Esophagus muscularis mucosa (tissue), 4 donors: ENCODE results near the gene SSBP4. TPM values are rescaled to one million over a fixed set of nuclear protein-coding genes. Genes with fewer than 3 reads are reported as not detected.
A peak's percentile ranks its signal among the peaks of the same experiment; 100 is the strongest.

Experiments used
- DNase-seq: peaks from one replicate; pipeline ENCODE4 v3.0.0-alpha.2; 2017; ENCODE audit errors: extremely low spot score
- H3K27ac ChIP-seq, 4 donors: fragments of 200-600 bp; sonication (generic); replicated peaks in 1 of 4; 1 replicate in 3 of 4; 2 replicates in 1 of 4; pipeline ENCODE4 v1.5.1; 2016 to 2019; ENCODE audit warnings: mild to moderate bottlenecking in 1 of 4
- H3K27me3 ChIP-seq, 4 donors: fragments of 200-600 bp; sonication (generic); one replicate each; pipeline versions ENCODE4 v1.5.1 to v1.6.0; 2016 to 2019
- H3K36me3 ChIP-seq, 4 donors: fragments of 200-600 bp; sonication (generic); one replicate each; pipeline ENCODE4 v1.5.1; 2016 to 2019
- H3K4me1 ChIP-seq, 4 donors: fragments of 200-600 bp; sonication (generic); one replicate each; pipeline ENCODE4 v1.5.1; 2016 to 2019
- H3K4me3 ChIP-seq, 4 donors: fragments of 200-600 bp; sonication (generic); 1 replicate in 2 of 4; 2 replicates in 2 of 4; pipeline ENCODE4 v1.5.1; 2016 to 2019; ENCODE audit warnings: mild to moderate bottlenecking in 4 of 4, moderate library complexity in 1 of 4
- H3K9me3 ChIP-seq, 4 donors: fragments of 200-600 bp; sonication (generic); 1 replicate in 3 of 4; 2 replicates in 1 of 4; pipeline ENCODE4 v1.5.1; 2016 to 2019
- EP300 ChIP-seq: sonication (generic); formaldehyde crosslinking; IDR thresholded peaks from one replicate; pipeline ENCODE4 v1.6.1; 2017; ENCODE audit warnings: antibody characterized with exemption
- POLR2A ChIP-seq: fragments of 450-650 bp; IDR thresholded peaks from one replicate; pipeline ENCODE4 v1.6.1; 2017; ENCODE audit warnings: antibody characterized with exemption, moderate library complexity, mild to moderate bottlenecking, low read depth
- POLR2AphosphoS5 ChIP-seq, 2 donors: sonication (generic); formaldehyde crosslinking; IDR thresholded peaks; one replicate each; pipeline ENCODE4 v1.6.1; 2017; ENCODE audit warnings: antibody characterized with exemption in 2 of 2
- WGBS: methylation state at CpG from one replicate; pipeline ENCODE4 v1.1.5; 2018; 5-methylcytosine and 5-hydroxymethylcytosine counted together
- intact Hi-C: fragments of 100-400 bp; cut with DNase I; formaldehyde crosslinking; loops from one replicate; pipeline ENCODE4 v1.15.1; 2023
- total RNA-seq, 4 donors: library from RNA; depleted of rRNA; stranded (reverse); fragments of >200 nt; gene quantifications; one replicate each; pipeline versions ENCODE4 v1.1.0 to v1.2.1, GENCODE V29; 2016
- TF ChIP-seq, protein P1 (sequence below), 3 experiments: fragments of 200-600 bp in 2 of 3; fragments of 450-650 bp in 1 of 3; sonication (generic) in 2 of 3; IDR thresholded peaks; one replicate each; pipeline ENCODE4 v1.5.1; 2017 to 2019; ENCODE audit warnings: antibody characterized with exemption in 3 of 3, mild to moderate bottlenecking in 2 of 3, moderate library complexity in 1 of 3

The SSBP4 gene
- total RNA-seq, 4 donors from 2014 or later: 53.2 to 109 (median 77.8) TPM

- H3K4me3 ChIP-seq: no peak overlapping the region
- no peak for DNase-seq
- H3K9me3 ChIP-seq: no peaks in the 10 kb centered on the region
- no peaks in the 10 kb centered on the region for H3K27me3 ChIP-seq
- H3K27ac ChIP-seq: peak overlapping the region; percentile 77 to 91 (median 88)
- intact Hi-C loops: no loop called here
- H3K4me1 ChIP-seq: peaks cover 81 to 97% (median 96%) of the 10 kb centered on the region in 4 donors
- peaks cover 4 to 35% (median 19%) of the 10 kb centered on the region in 4 donors for H3K36me3 ChIP-seq
- 95% methylated on average over 5 of the region's 6 CpGs for WGBS
- TF ChIP-seq, protein P1, sequence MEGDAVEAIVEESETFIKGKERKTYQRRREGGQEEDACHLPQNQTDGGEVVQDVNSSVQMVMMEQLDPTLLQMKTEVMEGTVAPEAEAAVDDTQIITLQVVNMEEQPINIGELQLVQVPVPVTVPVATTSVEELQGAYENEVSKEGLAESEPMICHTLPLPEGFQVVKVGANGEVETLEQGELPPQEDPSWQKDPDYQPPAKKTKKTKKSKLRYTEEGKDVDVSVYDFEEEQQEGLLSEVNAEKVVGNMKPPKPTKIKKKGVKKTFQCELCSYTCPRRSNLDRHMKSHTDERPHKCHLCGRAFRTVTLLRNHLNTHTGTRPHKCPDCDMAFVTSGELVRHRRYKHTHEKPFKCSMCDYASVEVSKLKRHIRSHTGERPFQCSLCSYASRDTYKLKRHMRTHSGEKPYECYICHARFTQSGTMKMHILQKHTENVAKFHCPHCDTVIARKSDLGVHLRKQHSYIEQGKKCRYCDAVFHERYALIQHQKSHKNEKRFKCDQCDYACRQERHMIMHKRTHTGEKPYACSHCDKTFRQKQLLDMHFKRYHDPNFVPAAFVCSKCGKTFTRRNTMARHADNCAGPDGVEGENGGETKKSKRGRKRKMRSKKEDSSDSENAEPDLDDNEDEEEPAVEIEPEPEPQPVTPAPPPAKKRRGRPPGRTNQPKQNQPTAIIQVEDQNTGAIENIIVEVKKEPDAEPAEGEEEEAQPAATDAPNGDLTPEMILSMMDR (IDR thresholded peaks at IDR 0.05): no peak
- no peak for TF ChIP-seq POLR2AphosphoS5 (IDR thresholded peaks at IDR 0.05)
- TF ChIP-seq EP300: no peak
- TF ChIP-seq POLR2A: no peak
These were observed 46.8 kb downstream of the SSBP4 start for GRCh38 chr19:18465964-18466339.

DNA sequence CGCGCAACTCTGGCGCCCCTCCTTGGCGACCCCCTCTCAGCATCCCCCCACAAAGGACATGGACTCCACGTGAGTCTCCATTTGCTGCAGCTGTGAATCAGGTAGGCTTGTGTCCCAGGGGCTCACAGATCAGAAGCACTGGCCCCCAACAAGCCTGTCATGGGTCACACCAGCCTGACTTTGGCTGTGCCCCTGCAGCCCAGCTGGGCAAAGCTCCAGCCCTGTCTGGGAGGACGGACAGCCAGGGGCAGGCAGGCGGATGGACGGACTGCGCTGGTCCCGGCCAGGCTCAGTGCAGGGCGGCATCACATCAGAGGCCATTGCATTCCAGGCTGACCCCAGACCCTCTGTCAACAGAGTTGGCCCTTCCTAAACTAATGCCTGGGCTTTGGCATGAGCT lies 47.2 kb downstream of the SSBP4 start:
- 93% methylated on average over 5 of the region's 11 CpGs for WGBS
- Histone ChIP-seq H3K9me3 (no peaks in the 10 kb centered on the region), H3K36me3 (peaks cover 4 to 35% (median 18%) of the 10 kb centered on the region in 4 donors), H3K27ac (peak overlapping the region; percentile 77 to 91 (median 88)), H3K4me3 (no peak overlapping the region), H3K27me3 (no peaks in the 10 kb centered on the region), H3K4me1 (peaks cover 77 to 97% (median 93%) of the 10 kb centered on the region in 4 donors)
- intact Hi-C loops: no loop called here
- DNase-seq: no peak
- TF ChIP-seq POLR2A: no peak
- TF ChIP-seq, protein P1 (IDR thresholded peaks at IDR 0.05): no peak
- TF ChIP-seq POLR2AphosphoS5 (IDR thresholded peaks at IDR 0.05): no peak
- no peak for TF ChIP-seq EP300

DNA sequence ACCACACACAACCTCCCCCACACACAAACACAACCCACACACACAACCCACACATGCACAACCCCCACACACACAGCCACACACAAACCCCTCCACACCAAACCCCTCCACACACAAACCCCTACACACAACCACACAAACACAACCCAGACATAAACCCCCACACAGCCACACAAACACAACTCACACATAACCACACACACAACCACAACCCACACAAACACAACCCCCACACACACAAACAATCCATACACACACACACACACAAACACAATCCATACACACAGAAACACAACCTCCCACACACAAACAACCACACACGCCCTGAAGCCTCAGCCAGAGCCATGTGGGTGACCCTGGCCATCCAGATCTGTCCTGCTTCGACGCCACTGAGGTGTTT lies 48.8 kb downstream of the SSBP4 start:
- TF ChIP-seq EP300 (no peak), POLR2A (no peak), POLR2AphosphoS5 (IDR thresholded peaks at IDR 0.05) (no peak)
- TF ChIP-seq, protein P1 (IDR thresholded peaks at IDR 0.05): no peak
- H3K4me1 ChIP-seq: peaks cover 66 to 91% (median 84%) of the 10 kb centered on the region in 4 donors
- H3K36me3 ChIP-seq: peaks cover 4 to 40% (median 25%) of the 10 kb centered on the region in 4 donors
- intact Hi-C loops: no loop called here
- no peaks in the 10 kb centered on the region for H3K9me3 ChIP-seq
- no peak overlapping the region for H3K4me3 ChIP-seq
- H3K27me3 ChIP-seq: no peaks in the 10 kb centered on the region
- 85% methylated on average over 3 of the region's 3 CpGs for WGBS
- H3K27ac ChIP-seq: peak overlapping the region in 1 of 4 donors; percentile 20
- DNase-seq: no peak

- H3K27me3 ChIP-seq: no peaks in the 10 kb centered on the region
- H3K27ac ChIP-seq: peak overlapping the region in 1 of 4 donors; percentile 20
- intact Hi-C loops: no loop called here
- H3K36me3 ChIP-seq: peaks cover 4 to 39% (median 25%) of the 10 kb centered on the region in 4 donors
- 74% methylated on average over 3 of the region's 3 CpGs for WGBS
- H3K4me1 ChIP-seq: peaks cover 71 to 91% (median 84%) of the 10 kb centered on the region in 4 donors
- TF ChIP-seq POLR2AphosphoS5 (IDR thresholded peaks at IDR 0.05) (no peak), EP300 (no peak), POLR2A (no peak)
- DNase-seq: no peak
- no peaks in the 10 kb centered on the region for H3K9me3 ChIP-seq
- no peak overlapping the region for H3K4me3 ChIP-seq
These were observed 49.3 kb downstream of the SSBP4 start for GRCh38 chr19:18468517-18468916.

GRCh38 chr19:18469069-18469846 lies 50.1 kb downstream of the SSBP4 start:
- no peak for DNase-seq
- no peak overlapping the region for H3K4me3 ChIP-seq
- TF ChIP-seq POLR2AphosphoS5 (IDR thresholded peaks at IDR 0.05) (no peak), EP300 (no peak), POLR2A (no peak)
- TF ChIP-seq, protein P1 (IDR thresholded peaks at IDR 0.05): peak; percentile 56 to 80 (median 59)
- H3K36me3 ChIP-seq: peaks cover 4 to 33% (median 25%) of the 10 kb centered on the region in 4 donors
- WGBS: 76% methylated on average over 14 of the region's 28 CpGs
- H3K4me1 ChIP-seq: peaks cover 69 to 91% (median 84%) of the 10 kb centered on the region in 4 donors
- no peaks in the 10 kb centered on the region for H3K27me3 ChIP-seq
- intact Hi-C loops: no loop called here
- no peaks in the 10 kb centered on the region for H3K9me3 ChIP-seq
- H3K27ac ChIP-seq: peak overlapping the region in 3 of 4 donors; percentile 5 to 21 (median 20)
